Loucy (cell line): Measurements from ENCODE around the gene ALDOA.

Experiments
- H2AFZ ChIP-seq: fragments of 200-600 bp; sonication (generic); 2 replicates; pipeline ENCODE4 v1.6.0; 2016; ENCODE audit warnings: antibody characterized with exemption, mild to moderate bottlenecking, low read length, moderate library complexity
- H3F3A ChIP-seq: fragments of 200-600 bp; 2 replicates; pipeline ENCODE4 v1.6.0; 2016; ENCODE audit warnings: antibody characterized with exemption, low read depth, mild to moderate bottlenecking
- H3K27me3 ChIP-seq: fragments of 200-600 bp; sonication (generic); 2 replicates; pipeline ENCODE4 v1.6.1; 2014; ENCODE audit warnings: low read length, mild to moderate bottlenecking; ENCODE audit not compliant: insufficient read depth, poor library complexity, severe bottlenecking
- H3K36me3 ChIP-seq: fragments of 200-600 bp; sonication (generic); 2 replicates; pipeline ENCODE4 v1.6.1; 2016; ENCODE audit warnings: low read length; ENCODE audit not compliant: insufficient read depth
- H3K4me1 ChIP-seq: fragments of 200-600 bp; sonication (generic); 2 replicates; pipeline ENCODE4 v1.5.1; 2014; ENCODE audit warnings: low read length, mild to moderate bottlenecking; ENCODE audit not compliant: insufficient read depth, poor library complexity, severe bottlenecking
- H3K4me2 ChIP-seq: fragments of 200-600 bp; sonication (generic); 2 replicates; pipeline ENCODE4 v1.6.0; 2014; ENCODE audit warnings: antibody characterized with exemption, low read length, low read depth, mild to moderate bottlenecking; ENCODE audit not compliant: poor library complexity, severe bottlenecking
- H3K4me3 ChIP-seq: fragments of 200-600 bp; sonication (generic); 2 replicates; pipeline ENCODE4 v1.5.1; 2014; ENCODE audit warnings: low read length, mild to moderate bottlenecking, mixed read lengths; ENCODE audit not compliant: poor library complexity, severe bottlenecking
- H3K79me2 ChIP-seq: fragments of 200-600 bp; sonication (generic); 2 replicates; pipeline ENCODE4 v1.6.1; 2014; ENCODE audit warnings: low read length; ENCODE audit not compliant: insufficient read depth
- H3K9ac ChIP-seq: fragments of 200-600 bp; sonication (generic); 2 replicates; pipeline ENCODE4 v1.6.0; 2014; ENCODE audit warnings: mild to moderate bottlenecking, low read depth, low read length, moderate library complexity; ENCODE audit not compliant: poor library complexity, severe bottlenecking
- H3K9me2 ChIP-seq: fragments of 200-600 bp; sonication (generic); replicated peaks from 2 replicates; pipeline ENCODE4 v1.6.1; 2016; ENCODE audit warnings: low read depth, low read length, mixed read lengths
- H3K9me3 ChIP-seq: fragments of 200-600 bp; sonication (generic); 2 replicates; pipeline ENCODE4 v1.6.1; 2014; ENCODE audit warnings: mild to moderate bottlenecking, antibody characterized with exemption, low read length, low read depth; ENCODE audit not compliant: insufficient read depth
- H4K20me1 ChIP-seq: fragments of 200-600 bp; sonication (generic); 2 replicates; pipeline ENCODE4 v1.6.0; 2014; ENCODE audit warnings: antibody characterized with exemption, low read length, mild to moderate bottlenecking; ENCODE audit not compliant: insufficient read depth, poor library complexity, severe bottlenecking
- CTCF ChIP-seq: fragments of 200-600 bp; sonication (generic); conservative IDR thresholded peaks from 2 replicates; pipeline ENCODE4 v1.5.1; 2014; ENCODE audit warnings: mild to moderate bottlenecking, antibody characterized with exemption, low read length
- EZH2phosphoT487 ChIP-seq: fragments of 200-600 bp; IDR thresholded peaks from 2 replicates; pipeline ENCODE4 v1.6.1; 2018; ENCODE audit warnings: antibody characterized with exemption, mild to moderate bottlenecking, moderate library complexity, borderline replicate concordance

ALDOA gene

GRCh38 chr16:30108059-30108850, 42.7 kb downstream of the ALDOA start:
- no peak overlapping the region for H3K4me3 ChIP-seq
- H3K4me1 ChIP-seq: no peaks in the 10 kb centered on the region
- H4K20me1 ChIP-seq: no peaks in the 10 kb centered on the region
- no peaks in the 10 kb centered on the region for H3K27me3 ChIP-seq
- no peak overlapping the region for H3K9ac ChIP-seq
- no peaks in the 10 kb centered on the region for H3F3A ChIP-seq
- no peak overlapping the region for H3K4me2 ChIP-seq
- no peaks in the 10 kb centered on the region for H3K9me2 ChIP-seq
- no peaks in the 10 kb centered on the region for H3K36me3 ChIP-seq
- H3K9me3 ChIP-seq: no peaks in the 10 kb centered on the region
- no peak for TF ChIP-seq EZH2phosphoT487
- H2AFZ ChIP-seq: no peak overlapping the region
- no peaks in the 10 kb centered on the region for H3K79me2 ChIP-seq

- Histone ChIP-seq H2AFZ (no peak overlapping the region), H3K79me2 (no peaks in the 10 kb centered on the region), H3K4me3 (no peak overlapping the region), H3K9me2 (no peaks in the 10 kb centered on the region), H3K4me2 (no peak overlapping the region), H3K4me1 (no peaks in the 10 kb centered on the region), H3F3A (no peaks in the 10 kb centered on the region), H3K36me3 (no peaks in the 10 kb centered on the region), H3K9me3 (no peaks in the 10 kb centered on the region), H4K20me1 (no peaks in the 10 kb centered on the region), H3K9ac (no peak overlapping the region), H3K27me3 (no peaks in the 10 kb centered on the region)
- TF ChIP-seq CTCF (no peak), EZH2phosphoT487 (no peak)
Observed at GRCh38 chr16:30110661-30111060, 45.1 kb downstream of the ALDOA start.

GRCh38 chr16:30112197-30113030, 46.9 kb downstream of the ALDOA start:
- Histone ChIP-seq H4K20me1 (no peaks in the 10 kb centered on the region), H3K4me2 (no peak overlapping the region), H3K9ac (no peak overlapping the region), H3K79me2 (no peaks in the 10 kb centered on the region), H3K4me1 (no peaks in the 10 kb centered on the region), H3K27me3 (no peaks in the 10 kb centered on the region), H3K36me3 (no peaks in the 10 kb centered on the region), H3K4me3 (no peak overlapping the region), H2AFZ (no peak overlapping the region), H3K9me3 (no peaks in the 10 kb centered on the region), H3K9me2 (no peaks in the 10 kb centered on the region), H3F3A (no peaks in the 10 kb centered on the region)
- peak; percentile 57 for TF ChIP-seq CTCF
- TF ChIP-seq EZH2phosphoT487: no peak
